Measurements from ENCODE around the gene GRID2.

- TF ChIP-seq CTCF (IDR thresholded peaks at IDR 0.05) = no peak
- no peak for TF ChIP-seq POLR2AphosphoS5 (IDR thresholded peaks at IDR 0.05; ENCODE audit: insufficient read depth in 1 of 2, low read depth in 1 of 2)
- TF ChIP-seq POLR2A (IDR thresholded peaks at IDR 0.05) = no peak
Measured at GRCh38 chr4:92535599-92535998, 231.8 kb downstream of the GRID2 start.
